HCT116 (cell line): Measurements from ENCODE around the gene CACNA2D3. TPM values are rescaled to one million over a fixed set of nuclear protein-coding genes. Genes with fewer than 3 reads are reported as not detected.

ENCODE experiments used
- ATAC-seq: fragments of 200-7000 bp; cut with Tn5 transposase; 2 replicates; pipeline ENCODE4 v1.9.1; 2020; ENCODE audit warnings: mild to moderate bottlenecking, moderate library complexity
- BruUV-seq: library from RNA; stranded (reverse); fragments of 400-500 nt; replicated peaks from 2 replicates; lab custom pipeline; 2021; lab: Mats Ljungman, UMichigan
- CTCF ChIA-PET: fragments of 300-600 bp; sonication (Branson Sonifier 250); formaldehyde crosslinking; loops from one replicate; lab custom pipeline; 2021; ENCODE audit warnings: antibody characterized with exemption; lab: Charles Lee
- POLR2A ChIA-PET: fragments of 300-600, 350-600 bp; sonication (Branson Sonifier 250); formaldehyde crosslinking; loops from one replicate; lab custom pipeline; 2021; ENCODE audit warnings: antibody characterized with exemption; lab: Charles Lee
- RAD21 ChIA-PET, 2 experiments: fragments of 300-600 bp; sonication (Branson Sonifier 250); formaldehyde crosslinking; loops; one replicate each; lab custom pipeline; 2023; ENCODE audit warnings: low total read pairs in 2 of 2; ENCODE audit not compliant: uncharacterized antibody in 2 of 2, unreplicated experiment in 2 of 2, low non-redundant PET in 1 of 2; lab: Charles Lee
- DNase-seq: peaks from one replicate; pipeline ENCODE4 v3.0.0-alpha.2; 2010; ENCODE audit warnings: low read depth, low spot score
- H2AFZ ChIP-seq: fragments of 200-600 bp; shearing (Covaris generic), sonication (generic); 2 replicates; pipeline ENCODE4 v1.6.1; 2017; ENCODE audit warnings: low read depth, mixed run types, mixed read lengths, antibody characterized with exemption, low read length; ENCODE audit not compliant: poor library complexity, severe bottlenecking
- H3K27ac ChIP-seq: 2 replicates; pipeline ENCODE4 v1.5.1; 2012; ENCODE audit warnings: low read depth, low read length
- H3K27me3 ChIP-seq: fragments of 200-600 bp; sonication (generic); 2 replicates; pipeline ENCODE4 v1.6.1; 2016; ENCODE audit warnings: mixed run types, low read length, mixed read lengths; ENCODE audit not compliant: insufficient read depth
- H3K36me3 ChIP-seq, 2 experiments: fragments of 200-500 bp in 1 of 2; fragments of 200-600 bp in 1 of 2; sonication (Bioruptor generic) in 1 of 2; sonication (generic) in 1 of 2; 2 replicates each; pipeline versions ENCODE4 v1.5.1 to v1.6.1; 2014 to 2016; ENCODE audit warnings: low read length in 2 of 2, inconsistent platforms in 1 of 2, mixed read lengths in 1 of 2, mixed run types in 1 of 2; ENCODE audit not compliant: insufficient read depth in 2 of 2, control insufficient read depth in 1 of 2
- H3K4me1 ChIP-seq, 2 experiments: fragments of 200-600 bp in 1 of 2; sonication (generic) in 1 of 2; 2 replicates each; pipeline versions ENCODE4 v1.5.1 to v1.6.1; 2012 to 2017; ENCODE audit warnings: low read length in 2 of 2, inconsistent platforms in 1 of 2, mild to moderate bottlenecking in 1 of 2, mixed read lengths in 1 of 2, mixed run types in 1 of 2, moderate library complexity in 1 of 2; ENCODE audit not compliant: insufficient read depth in 2 of 2, control insufficient read depth in 1 of 2
- H3K4me2 ChIP-seq: fragments of 200-600 bp; sonication (generic); 2 replicates; pipeline ENCODE4 v1.6.1; 2017; ENCODE audit warnings: mixed run types, low read length, mixed read lengths
- H3K4me3 ChIP-seq, 2 experiments: fragments of 200-600 bp in 1 of 2; sonication (generic) in 1 of 2; replicated peaks in 1 of 2; 2 replicates each; pipeline ENCODE4 v1.5.1; 2011 to 2016; ENCODE audit warnings: low read length in 2 of 2, control low read depth in 1 of 2, low read depth in 1 of 2, mild to moderate bottlenecking in 1 of 2, mixed read lengths in 1 of 2, mixed run types in 1 of 2
- H3K79me2 ChIP-seq: fragments of 200-600 bp; sonication (generic); 2 replicates; pipeline ENCODE4 v1.6.1; 2017; ENCODE audit warnings: mild to moderate bottlenecking, mixed run types, low read length, moderate library complexity, mixed read lengths; ENCODE audit not compliant: insufficient read depth
- H3K9ac ChIP-seq: fragments of 200-600 bp; sonication (generic); 2 replicates; pipeline ENCODE4 v1.6.1; 2016; ENCODE audit warnings: low read length, mixed read lengths
- H3K9me2 ChIP-seq: fragments of 200-600 bp; sonication (generic), shearing (Covaris generic); 2 replicates; pipeline ENCODE4 v1.6.1; 2017; ENCODE audit warnings: mixed run types, mild to moderate bottlenecking, moderate library complexity; ENCODE audit not compliant: insufficient read depth
- H3K9me3 ChIP-seq, 2 experiments: fragments of 200-500 bp in 1 of 2; fragments of 200-600 bp in 1 of 2; sonication (Bioruptor generic) in 1 of 2; sonication (generic) in 1 of 2; 2 replicates each; pipeline ENCODE4 v1.6.1; 2014 to 2017; ENCODE audit warnings: low read length in 2 of 2, mixed read lengths in 2 of 2, inconsistent platforms in 1 of 2, low read depth in 1 of 2, mild to moderate bottlenecking in 1 of 2, mixed run types in 1 of 2, moderate library complexity in 1 of 2; ENCODE audit not compliant: control insufficient read depth in 1 of 2, insufficient read depth in 1 of 2
- H4K20me1 ChIP-seq: fragments of 200-600 bp; sonication (generic), shearing (Covaris generic); 2 replicates; pipeline ENCODE4 v1.6.1; 2017; ENCODE audit warnings: mixed run types, mild to moderate bottlenecking, moderate library complexity; ENCODE audit not compliant: insufficient read depth
- CBX3 ChIP-seq: IDR thresholded peaks from 2 replicates; pipeline ENCODE4 v1.6.1; 2012; ENCODE audit warnings: low read depth
- CEBPB ChIP-seq: IDR thresholded peaks from 2 replicates; pipeline ENCODE4 v1.6.1; 2012; ENCODE audit warnings: low read depth
- ELF1 ChIP-seq: IDR thresholded peaks from 2 replicates; pipeline ENCODE4 v1.6.1; 2012; ENCODE audit warnings: low read depth, borderline replicate concordance
- EZH2 ChIP-seq: fragments of 200-600 bp; sonication (generic); IDR thresholded peaks from 2 replicates; pipeline ENCODE4 v1.6.1; 2017; ENCODE audit warnings: antibody characterized with exemption, mixed run types
- FOSL1 ChIP-seq: IDR thresholded peaks from 2 replicates; pipeline ENCODE4 v1.6.1; 2012; ENCODE audit warnings: low read depth
- POLR2A ChIP-seq: IDR thresholded peaks from 2 replicates; pipeline ENCODE4 v1.7.0; 2011; ENCODE audit warnings: borderline replicate concordance; ENCODE audit not compliant: insufficient read depth, insufficient read length; ENCODE audit errors: extremely low read depth
- POLR2AphosphoS5 ChIP-seq: IDR thresholded peaks from 2 replicates; pipeline ENCODE4 v1.6.1; 2011; ENCODE audit warnings: mild to moderate bottlenecking, low read depth, low read length, moderate library complexity
- RAD21 ChIP-seq: IDR thresholded peaks from 2 replicates; pipeline ENCODE4 v1.6.1; 2012; ENCODE audit warnings: low read depth, mild to moderate bottlenecking
- SIN3A ChIP-seq: IDR thresholded peaks from 2 replicates; pipeline ENCODE4 v1.6.1; 2012; ENCODE audit warnings: low read depth
- SP1 ChIP-seq: IDR thresholded peaks from 2 replicates; pipeline ENCODE4 v1.6.1; 2012; ENCODE audit warnings: low read depth
- SRF ChIP-seq: IDR thresholded peaks from 2 replicates; pipeline ENCODE4 v1.6.1; 2012; ENCODE audit warnings: low read depth
- ZNF274 ChIP-seq: fragments of 200-500 bp; sonication (Bioruptor generic); IDR thresholded peaks from 2 replicates; pipeline ENCODE4 v1.6.1; 2014; ENCODE audit warnings: mild to moderate bottlenecking, low read depth, low read length, inconsistent platforms
- intact Hi-C: fragments of 100-400 bp; cut with micrococcal nuclease; formaldehyde crosslinking; loops from 2 replicates; pipeline ENCODE4 v1.10.0; 2022
- total RNA-seq: library from RNA; stranded (reverse); gene quantifications from one replicate; pipeline ENCODE4 v1.2.1, GENCODE V29; 2021; ENCODE audit not compliant: unreplicated experiment
- TF ChIP-seq, protein P1 (sequence below): IDR thresholded peaks from 2 replicates; pipeline ENCODE4 v1.6.1; 2012

CACNA2D3 gene
- total RNA-seq, 1 experiment from 2014 or later = 0.20 TPM

GRCh38 chr3:54556630-54557029 lies 434.3 kb downstream of the CACNA2D3 start:
- POLR2A ChIA-PET = no interaction called here
- H3K36me3 ChIP-seq = no peaks in the 10 kb centered on the region
- BruUV-seq = no TSS peak
- RAD21 ChIA-PET = no interaction called here
- no peak for DNase-seq
- no peak for TF ChIP-seq CEBPB
- no peak for TF ChIP-seq FOSL1
- no peak for TF ChIP-seq SP1
- TF ChIP-seq ZNF274 = no peak
- TF ChIP-seq POLR2AphosphoS5 = no peak
- no peak for TF ChIP-seq RAD21
- TF ChIP-seq CBX3 = no peak
- ATAC-seq = no peak
- H3K27ac ChIP-seq = no peak overlapping the region
- H3K79me2 ChIP-seq = no peaks in the 10 kb centered on the region
- H3K4me1 ChIP-seq = no peaks in the 10 kb centered on the region
- no peak overlapping the region for H3K4me3 ChIP-seq
- H4K20me1 ChIP-seq = no peaks in the 10 kb centered on the region
- H3K27me3 ChIP-seq = no peaks in the 10 kb centered on the region
- CTCF ChIA-PET = no interaction called here
- no peaks in the 10 kb centered on the region for H3K9me2 ChIP-seq
- H3K9ac ChIP-seq = no peak overlapping the region
- no peak overlapping the region for H2AFZ ChIP-seq
- intact Hi-C loops = no loop called here
- H3K4me2 ChIP-seq = no peak overlapping the region
- H3K9me3 ChIP-seq = no peaks in the 10 kb centered on the region

DNA sequence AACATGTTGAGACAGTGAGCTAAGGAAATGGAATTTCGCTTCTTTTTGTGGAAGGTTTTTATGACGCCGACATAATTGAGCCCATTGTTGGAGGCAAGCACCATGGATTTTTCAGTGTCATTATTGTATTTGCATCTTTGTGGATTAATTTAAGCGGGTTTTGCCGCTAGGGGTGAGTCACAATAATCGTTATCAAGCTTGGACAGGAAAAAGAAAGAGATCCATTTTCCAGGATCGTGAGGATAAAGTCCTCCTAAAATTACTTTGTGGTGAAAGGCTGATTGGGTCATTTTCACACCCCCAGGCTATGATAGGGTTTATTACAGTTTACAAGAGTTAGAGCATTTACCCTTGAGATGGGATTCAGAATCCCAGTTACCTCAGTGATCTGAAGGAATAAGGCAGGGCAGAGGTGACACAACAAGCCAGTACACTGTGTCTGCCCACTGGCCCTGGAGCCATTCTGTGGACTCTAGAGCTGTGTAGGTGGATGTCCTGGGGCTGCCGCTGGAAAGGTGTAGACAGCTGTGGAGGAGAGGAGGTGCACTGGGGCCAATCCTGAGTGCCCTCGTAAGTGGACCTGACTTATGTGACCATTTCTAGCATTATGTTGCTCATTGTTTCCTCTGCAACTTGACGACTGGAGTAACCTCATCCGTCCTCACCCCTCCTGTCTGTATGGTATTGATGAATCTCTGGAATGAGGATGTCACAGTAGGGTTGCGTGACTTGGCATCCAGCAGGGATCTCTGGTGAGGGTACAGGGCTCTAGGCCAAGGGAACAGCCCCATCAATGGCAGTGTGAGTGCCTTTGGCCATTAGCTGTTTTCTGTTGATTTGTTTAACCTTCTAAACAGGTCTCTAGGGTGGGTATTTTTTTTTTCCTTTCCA lies 435.4 kb downstream of the CACNA2D3 start:
- H3K9me3 ChIP-seq = no peaks in the 10 kb centered on the region
- no peaks in the 10 kb centered on the region for H3K27me3 ChIP-seq
- ChIA-PET CTCF (no interaction called here), RAD21 (no interaction called here), POLR2A (no interaction called here)
- H2AFZ ChIP-seq = no peak overlapping the region
- DNase-seq (no peak), ATAC-seq (no peak)
- H3K4me3 ChIP-seq = no peak overlapping the region
- no peaks in the 10 kb centered on the region for H4K20me1 ChIP-seq
- no peaks in the 10 kb centered on the region for H3K4me1 ChIP-seq
- H3K9ac ChIP-seq = no peak overlapping the region
- H3K36me3 ChIP-seq = no peaks in the 10 kb centered on the region
- H3K4me2 ChIP-seq = no peak overlapping the region
- no peak for TF ChIP-seq ELF1
- TF ChIP-seq, protein P1, sequence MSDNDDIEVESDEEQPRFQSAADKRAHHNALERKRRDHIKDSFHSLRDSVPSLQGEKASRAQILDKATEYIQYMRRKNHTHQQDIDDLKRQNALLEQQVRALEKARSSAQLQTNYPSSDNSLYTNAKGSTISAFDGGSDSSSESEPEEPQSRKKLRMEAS = no peak
- TF ChIP-seq POLR2A = no peak
- TF ChIP-seq EZH2 = no peak
- no peak for TF ChIP-seq SIN3A
- no peak for TF ChIP-seq SRF
- TF ChIP-seq RAD21 = no peak
- H3K79me2 ChIP-seq = no peaks in the 10 kb centered on the region
- no peak overlapping the region for H3K27ac ChIP-seq
- no TSS peak for BruUV-seq
- H3K9me2 ChIP-seq = no peaks in the 10 kb centered on the region
- intact Hi-C loops = no loop called here
